ENCODE data around the gene AP5Z1. TPM values are rescaled to one million over a fixed set of nuclear protein-coding genes. Genes with fewer than 3 reads are reported as not detected.

The AP5Z1 gene
- total and polyA plus RNA-seq, 2 donors, result 15.8 to 29.3 TPM

DNA sequence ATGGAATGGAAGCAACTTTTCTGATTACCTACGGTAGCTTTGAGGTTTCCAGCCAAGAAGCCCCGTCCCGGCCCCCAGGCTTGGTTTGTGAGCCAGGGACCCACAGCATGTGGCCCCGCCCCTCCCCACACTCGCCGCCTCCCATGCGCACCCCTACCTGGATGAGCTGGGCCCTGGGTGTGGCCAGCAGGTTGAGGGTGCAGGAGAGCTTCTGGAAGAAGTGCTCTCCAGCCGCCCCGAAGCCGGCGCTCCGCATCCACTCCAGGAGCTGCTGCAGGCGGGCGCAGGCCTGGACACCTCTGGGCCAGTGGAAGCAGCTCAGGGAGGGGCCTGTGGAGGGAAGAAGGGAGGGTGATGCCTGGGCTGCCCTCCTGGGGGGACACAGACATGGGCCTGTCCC, 39.7 kb downstream of the AP5Z1 start:
- no peak for DNase-seq (ENCODE audit: extremely low spot score)
- Histone ChIP-seq H3K27ac (ENCODE audit: low read depth) (no peak overlapping the region), H3K4me1 (ENCODE audit: insufficient read depth) (no peaks in the 10 kb centered on the region), H3K36me3 (ENCODE audit: insufficient read depth) (no peaks in the 10 kb centered on the region), H3K4me3 (ENCODE audit: low read depth, low read length) (no peak overlapping the region)
- 97% methylated on average over 14 of the region's 14 CpGs for WGBS

DNA sequence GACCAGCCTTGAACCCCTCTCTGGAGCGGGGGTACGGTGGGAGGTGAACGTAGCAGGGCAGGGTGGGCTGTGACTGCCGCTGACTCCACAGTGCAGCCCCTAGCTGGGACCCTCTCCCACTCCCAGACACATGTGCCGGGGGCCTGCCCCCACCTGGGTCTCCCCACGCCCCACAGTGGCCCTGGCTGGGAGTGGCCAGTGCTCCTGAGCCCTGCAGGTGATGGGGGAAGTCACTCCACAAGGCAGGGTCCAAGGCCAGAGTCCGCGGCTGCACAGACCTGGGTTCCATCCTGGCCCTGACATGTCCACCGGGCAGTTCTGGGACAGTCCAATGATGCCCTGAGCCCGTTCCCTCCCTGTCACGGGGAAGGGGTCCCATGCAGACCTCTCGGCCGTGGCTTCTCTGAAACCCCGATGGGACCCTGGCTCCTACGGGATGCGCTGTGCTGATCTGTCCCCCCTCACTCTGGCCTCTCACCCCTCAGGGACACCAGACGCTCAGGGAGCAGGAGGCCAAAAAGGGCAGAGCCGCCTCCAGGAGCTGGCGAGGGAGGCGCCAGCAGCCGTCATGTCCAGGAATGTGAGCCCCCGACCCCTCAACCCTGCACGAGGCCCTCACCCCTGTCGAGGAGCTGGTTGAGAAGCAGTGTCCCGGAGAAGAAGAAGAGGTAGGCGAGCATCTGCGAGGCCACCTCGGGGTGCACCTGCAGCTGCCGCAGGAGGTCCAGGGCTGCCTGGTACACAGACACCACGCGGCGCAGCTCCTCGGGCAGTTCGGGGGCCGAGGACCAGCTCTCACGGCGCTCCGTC, 40.4 kb downstream of the AP5Z1 start:
- DNase-seq (ENCODE audit: extremely low spot score), result no peak
- no peaks in the 10 kb centered on the region for H3K36me3 ChIP-seq (ENCODE audit: insufficient read depth)
- H3K4me1 ChIP-seq (ENCODE audit: insufficient read depth), result no peaks in the 10 kb centered on the region
- H3K4me3 ChIP-seq (ENCODE audit: low read depth, low read length), result no peak overlapping the region
- 93% methylated on average over 38 of the region's 38 CpGs for WGBS
- no peak overlapping the region for H3K27ac ChIP-seq (ENCODE audit: low read depth)

DNA sequence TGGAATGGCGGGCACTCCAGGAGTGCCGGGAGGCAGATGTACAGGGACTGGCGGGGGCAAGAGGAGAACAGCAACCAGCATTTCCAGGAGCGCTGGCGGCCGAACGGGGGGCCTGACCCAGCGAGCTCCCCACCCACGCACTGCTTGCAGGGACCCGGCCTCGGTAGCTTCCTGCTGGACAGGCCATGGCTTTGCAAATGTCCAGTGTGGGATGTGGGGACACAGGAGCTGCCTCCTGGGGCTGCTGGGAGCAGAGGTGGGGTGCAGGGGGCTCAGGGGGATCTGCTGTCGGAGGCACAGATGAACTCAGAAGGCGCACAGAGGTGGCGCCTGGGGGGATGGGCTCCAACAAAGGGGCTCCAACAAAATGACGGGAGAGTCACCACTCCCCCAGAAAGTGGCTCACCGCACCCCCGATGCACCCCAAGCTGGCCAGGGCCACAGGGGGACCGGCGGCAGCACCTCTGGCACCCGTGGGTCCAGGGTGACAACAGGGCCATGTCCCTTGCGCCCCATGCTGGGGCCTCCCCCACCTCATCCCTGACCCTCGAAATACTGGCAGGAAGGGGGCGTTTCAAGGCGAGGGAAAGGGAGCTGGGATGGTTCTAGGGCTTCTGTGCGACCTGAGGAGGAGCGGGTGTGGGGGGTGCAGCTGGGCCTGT, 41.1 kb downstream of the AP5Z1 start:
- DNase-seq (ENCODE audit: extremely low spot score), result no peak
- Histone ChIP-seq H3K4me3 (ENCODE audit: low read depth, low read length) (no peak overlapping the region), H3K36me3 (ENCODE audit: insufficient read depth) (no peaks in the 10 kb centered on the region), H3K4me1 (ENCODE audit: insufficient read depth) (no peaks in the 10 kb centered on the region), H3K27ac (ENCODE audit: low read depth) (no peak overlapping the region)
- 94% methylated on average over 26 of the region's 26 CpGs for WGBS

- no peaks in the 10 kb centered on the region for H3K4me1 ChIP-seq (ENCODE audit: insufficient read depth)
- H3K4me3 ChIP-seq (ENCODE audit: low read depth, low read length), result no peak overlapping the region
- WGBS, result 91% methylated on average over 38 of the region's 38 CpGs
- no peaks in the 10 kb centered on the region for H3K36me3 ChIP-seq (ENCODE audit: insufficient read depth)
- no peak overlapping the region for H3K27ac ChIP-seq (ENCODE audit: low read depth)
- no peak for DNase-seq (ENCODE audit: extremely low spot score)
Observed at GRCh38 chr7:4817178-4817901, 41.9 kb downstream of the AP5Z1 start.

DNA sequence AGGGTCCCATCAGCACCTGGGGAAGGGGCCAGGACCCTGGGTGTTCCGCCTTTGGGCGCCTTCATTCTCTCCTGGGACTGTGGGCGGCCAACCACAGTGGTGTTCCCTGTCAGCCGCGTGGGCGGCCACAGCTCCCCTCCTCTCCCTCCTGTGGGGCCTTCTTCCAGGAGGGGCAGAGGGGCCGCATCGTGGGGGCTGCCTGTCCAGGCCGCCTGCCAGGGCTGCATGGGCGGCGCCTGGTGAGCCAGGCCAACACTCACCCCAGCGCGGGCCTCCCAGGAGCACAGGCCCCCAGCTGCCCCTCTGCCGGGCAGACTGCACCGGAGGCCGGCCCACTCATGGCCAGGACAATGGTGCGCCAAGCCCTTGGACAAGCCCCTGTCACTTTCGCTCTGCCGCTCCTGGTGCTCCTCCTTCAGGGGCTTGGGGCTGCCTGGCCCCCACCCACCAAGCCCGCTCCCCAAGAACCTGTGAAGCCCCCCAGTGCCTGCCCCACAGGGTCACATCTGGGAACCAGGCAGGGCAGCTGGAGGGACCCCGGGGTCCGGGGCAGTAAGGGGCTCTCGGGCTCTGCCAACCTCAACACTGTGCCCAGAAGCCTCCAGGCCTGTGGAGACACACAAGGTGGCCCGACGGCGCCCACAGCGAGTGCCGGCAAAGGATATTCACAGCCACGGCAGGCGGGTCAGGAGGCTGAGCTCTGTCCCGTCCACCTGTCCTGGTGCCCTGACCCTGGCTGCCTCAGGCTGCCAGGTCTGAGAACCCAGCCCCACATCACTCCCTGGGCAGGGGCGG, 42.8 kb downstream of the AP5Z1 start:
- no peaks in the 10 kb centered on the region for H3K4me1 ChIP-seq (ENCODE audit: insufficient read depth)
- no peaks in the 10 kb centered on the region for H3K36me3 ChIP-seq (ENCODE audit: insufficient read depth)
- no peak for DNase-seq (ENCODE audit: extremely low spot score)
- no peak overlapping the region for H3K4me3 ChIP-seq (ENCODE audit: low read depth, low read length)
- no peak overlapping the region for H3K27ac ChIP-seq (ENCODE audit: low read depth)
- 70% methylated on average over 32 of the region's 32 CpGs for WGBS

- Histone ChIP-seq H3K4me3 (ENCODE audit: low read depth, low read length) (no peak overlapping the region), H3K36me3 (ENCODE audit: insufficient read depth) (no peaks in the 10 kb centered on the region), H3K4me1 (ENCODE audit: insufficient read depth) (no peaks in the 10 kb centered on the region), H3K27ac (ENCODE audit: low read depth) (no peak overlapping the region)
- WGBS, result 74% methylated on average over 39 of the region's 39 CpGs
- DNase-seq (ENCODE audit: extremely low spot score), result no peak
Observed at GRCh38 chr7:4819560-4820404, 44.4 kb downstream of the AP5Z1 start.

GRCh38 chr7:4820405-4820966, 45.1 kb downstream of the AP5Z1 start:
- no peak overlapping the region for H3K4me3 ChIP-seq (ENCODE audit: low read depth, low read length)
- H3K27ac ChIP-seq (ENCODE audit: low read depth), result no peak overlapping the region
- no peaks in the 10 kb centered on the region for H3K36me3 ChIP-seq (ENCODE audit: insufficient read depth)
- no peaks in the 10 kb centered on the region for H3K4me1 ChIP-seq (ENCODE audit: insufficient read depth)
- 72% methylated on average over 19 of the region's 19 CpGs for WGBS
- DNase-seq (ENCODE audit: extremely low spot score), result no peak

GRCh38 chr7:4820967-4821471, 45.6 kb downstream of the AP5Z1 start:
- no peak overlapping the region for H3K4me3 ChIP-seq (ENCODE audit: low read depth, low read length)
- 84% methylated on average over 20 of the region's 20 CpGs for WGBS
- H3K4me1 ChIP-seq (ENCODE audit: insufficient read depth), result no peaks in the 10 kb centered on the region
- H3K27ac ChIP-seq (ENCODE audit: low read depth), result no peak overlapping the region
- H3K36me3 ChIP-seq (ENCODE audit: insufficient read depth), result no peaks in the 10 kb centered on the region
- DNase-seq (ENCODE audit: extremely low spot score), result no peak

- no peak overlapping the region for H3K27ac ChIP-seq (ENCODE audit: low read depth)
- no peaks in the 10 kb centered on the region for H3K4me1 ChIP-seq (ENCODE audit: insufficient read depth)
- H3K4me3 ChIP-seq (ENCODE audit: low read depth, low read length), result no peak overlapping the region
- WGBS, result 85% methylated on average over 9 of the region's 9 CpGs
- DNase-seq (ENCODE audit: extremely low spot score), result no peak
- H3K36me3 ChIP-seq (ENCODE audit: insufficient read depth), result no peaks in the 10 kb centered on the region
Observed at GRCh38 chr7:4822677-4823076, 47.3 kb downstream of the AP5Z1 start.

DNA sequence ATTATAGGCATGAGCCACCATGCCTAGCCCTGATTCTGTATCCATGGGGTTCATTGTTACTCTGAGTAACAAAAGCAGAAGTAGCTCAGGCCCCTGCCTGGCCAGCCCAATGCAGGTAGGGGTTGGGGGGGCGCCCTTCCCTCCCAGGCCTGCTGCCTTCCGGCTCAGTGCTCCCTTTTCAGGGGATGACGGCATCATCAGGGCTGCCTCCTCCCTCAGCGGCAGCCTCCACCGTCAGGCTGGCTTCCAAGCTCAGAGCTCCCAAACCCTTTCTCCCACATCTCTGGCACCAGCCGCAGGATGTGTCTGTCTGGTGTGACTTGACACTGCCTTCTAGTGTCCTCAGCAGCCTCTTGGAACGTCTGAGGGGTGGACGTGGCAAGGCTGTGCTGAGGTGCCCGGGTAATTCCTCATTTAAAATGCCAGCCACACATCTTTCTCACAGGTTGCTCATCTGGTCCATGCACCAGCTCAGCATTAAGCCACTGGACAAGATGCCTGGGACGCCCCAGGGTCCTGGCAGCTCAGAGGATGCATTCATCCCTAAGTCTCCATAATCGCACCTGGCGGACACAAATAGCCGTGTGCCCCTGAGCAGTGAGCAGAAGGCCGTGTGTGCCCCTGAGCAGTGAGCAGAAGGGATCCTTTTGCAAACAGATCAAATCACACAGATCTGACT, 48.2 kb downstream of the AP5Z1 start:
- no peak for DNase-seq (ENCODE audit: extremely low spot score)
- Histone ChIP-seq H3K36me3 (ENCODE audit: insufficient read depth) (no peaks in the 10 kb centered on the region), H3K4me1 (ENCODE audit: insufficient read depth) (no peaks in the 10 kb centered on the region), H3K27ac (ENCODE audit: low read depth) (no peak overlapping the region), H3K4me3 (ENCODE audit: low read depth, low read length) (no peak overlapping the region)
- WGBS, result 79% methylated on average over 14 of the region's 14 CpGs

GRCh38 chr7:4824120-4824775, 48.8 kb downstream of the AP5Z1 start:
- 84% methylated on average over 20 of the region's 20 CpGs for WGBS
- Histone ChIP-seq H3K4me1 (ENCODE audit: insufficient read depth) (no peaks in the 10 kb centered on the region), H3K4me3 (ENCODE audit: low read depth, low read length) (no peak overlapping the region), H3K36me3 (ENCODE audit: insufficient read depth) (no peaks in the 10 kb centered on the region), H3K27ac (ENCODE audit: low read depth) (no peak overlapping the region)
- DNase-seq (ENCODE audit: extremely low spot score), result no peak

Data from urinary bladder (tissue), 4 donors.